ENCODE results near the gene MRAP. TPM values are rescaled to one million over a fixed set of nuclear protein-coding genes. Genes with fewer than 3 reads are reported as not detected.

MRAP gene
- total RNA-seq, 1 donor from 2014 or later = not detected

GRCh38 chr21:32322676-32323075 is 24.0 kb downstream of the MRAP start:
- DNase-seq (ENCODE audit: low spot score) = no peak

DNA sequence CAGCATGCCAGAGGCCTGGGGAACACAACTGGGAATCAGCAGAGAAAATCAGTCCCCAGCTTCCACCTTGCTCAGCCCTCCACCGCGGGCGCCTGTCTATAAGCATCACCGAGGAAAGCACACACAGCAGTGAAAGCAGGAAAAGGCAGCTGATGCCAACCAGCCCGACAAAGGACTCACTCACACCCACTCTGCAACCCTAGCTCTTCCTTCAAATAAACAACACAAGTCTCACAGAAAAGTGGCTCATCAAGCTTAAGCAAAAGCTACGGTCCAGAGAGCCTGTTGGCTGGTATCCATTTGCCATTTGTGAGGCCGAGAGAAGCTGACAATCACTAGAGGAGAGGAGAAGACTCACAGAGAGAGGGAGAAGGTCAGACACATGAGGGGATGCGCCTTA is 27.1 kb downstream of the MRAP start:
- DNase-seq (ENCODE audit: low spot score) = no peak

- no peak for DNase-seq (ENCODE audit: low spot score)
These were observed 29.9 kb downstream of the MRAP start for GRCh38 chr21:32328595-32328994.

GRCh38 chr21:32329331-32329730 is 30.7 kb downstream of the MRAP start:
- DNase-seq (ENCODE audit: low spot score) = no peak

DNA sequence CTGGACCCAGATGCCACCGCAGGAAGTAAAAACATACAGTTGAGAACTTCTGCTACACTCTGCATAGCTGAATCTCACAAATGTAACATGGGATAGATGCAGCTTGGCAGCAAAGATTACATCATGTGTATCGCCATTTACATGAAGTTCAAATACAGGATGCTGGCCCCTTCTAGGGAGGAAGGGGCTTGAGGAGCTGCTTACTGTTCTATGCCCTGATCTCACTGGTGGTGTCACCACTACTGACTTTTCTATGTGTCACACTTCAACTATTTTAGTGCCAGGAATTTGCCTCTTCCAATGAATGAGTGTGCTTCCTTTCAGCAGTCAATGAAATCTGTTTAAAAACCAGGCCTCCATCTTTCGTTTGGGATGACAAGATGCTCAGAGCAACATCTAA is 31.1 kb downstream of the MRAP start:
- DNase-seq (ENCODE audit: low spot score) = no peak

DNA sequence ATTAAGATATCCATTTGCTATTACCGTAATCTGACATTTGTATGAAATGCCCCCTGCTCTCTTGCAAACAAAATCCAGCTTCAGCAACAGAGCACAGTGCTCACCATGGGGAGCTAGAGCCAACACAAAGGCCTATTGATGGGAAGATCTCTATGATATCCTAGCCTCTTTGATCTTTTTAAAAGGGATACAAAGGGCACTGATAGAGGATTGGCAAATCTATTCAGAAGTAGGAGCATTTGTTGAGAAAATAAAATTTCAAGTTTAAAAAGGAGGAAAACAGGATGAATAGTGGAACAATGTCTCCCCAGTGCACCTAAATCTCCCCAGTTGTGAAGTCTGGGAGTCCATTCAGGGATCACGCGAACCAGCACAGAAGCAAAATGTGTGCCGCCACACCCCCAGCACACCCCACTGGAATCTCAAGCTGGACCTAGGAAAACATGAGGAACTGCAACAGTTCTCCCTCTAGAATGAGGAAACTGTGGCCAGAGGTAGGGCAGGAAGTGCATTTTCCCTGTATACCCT is 32.2 kb downstream of the MRAP start:
- no peak for DNase-seq (ENCODE audit: low spot score)

DNA sequence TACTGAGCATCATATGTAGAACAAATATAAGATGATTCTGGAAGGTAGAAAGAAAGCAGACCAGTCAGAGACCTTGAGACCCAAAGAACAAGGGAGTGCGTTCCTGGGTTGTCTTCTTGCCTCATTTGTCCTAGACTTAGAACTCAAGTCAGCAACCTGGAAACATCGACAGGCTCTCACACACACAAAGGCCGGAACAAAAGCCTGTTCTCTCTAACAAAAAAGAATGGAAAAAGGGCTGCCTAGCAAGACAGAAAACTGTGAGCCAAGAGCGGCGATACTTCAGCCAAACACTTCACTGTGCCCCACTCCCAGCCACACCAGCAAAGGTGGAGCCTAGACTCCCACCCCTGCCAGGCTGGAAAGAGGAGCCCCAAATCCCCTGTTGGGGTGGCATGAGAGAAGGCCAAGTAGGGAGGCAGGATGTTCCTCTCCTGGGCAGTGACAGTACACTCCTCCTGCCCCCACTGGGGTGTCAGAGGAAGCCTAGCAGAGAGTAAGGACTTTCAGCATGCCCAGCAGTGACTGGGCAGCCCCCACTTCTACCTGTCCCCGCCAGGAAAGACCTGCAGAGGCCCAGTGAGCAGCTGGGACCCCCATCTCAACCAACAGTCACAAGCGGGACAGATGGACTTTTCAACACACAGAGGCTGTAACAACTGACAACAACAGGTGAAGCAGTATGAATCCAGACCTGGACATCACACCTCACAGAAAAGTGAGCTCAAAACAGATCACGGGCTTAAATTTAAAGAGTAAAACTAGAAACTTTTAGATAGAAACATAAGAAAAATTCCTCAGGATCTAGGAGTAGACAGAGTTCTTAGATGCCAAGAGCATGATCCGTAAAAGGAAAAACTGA is 33.0 kb downstream of the MRAP start:
- no peak for DNase-seq (ENCODE audit: low spot score)

DNA sequence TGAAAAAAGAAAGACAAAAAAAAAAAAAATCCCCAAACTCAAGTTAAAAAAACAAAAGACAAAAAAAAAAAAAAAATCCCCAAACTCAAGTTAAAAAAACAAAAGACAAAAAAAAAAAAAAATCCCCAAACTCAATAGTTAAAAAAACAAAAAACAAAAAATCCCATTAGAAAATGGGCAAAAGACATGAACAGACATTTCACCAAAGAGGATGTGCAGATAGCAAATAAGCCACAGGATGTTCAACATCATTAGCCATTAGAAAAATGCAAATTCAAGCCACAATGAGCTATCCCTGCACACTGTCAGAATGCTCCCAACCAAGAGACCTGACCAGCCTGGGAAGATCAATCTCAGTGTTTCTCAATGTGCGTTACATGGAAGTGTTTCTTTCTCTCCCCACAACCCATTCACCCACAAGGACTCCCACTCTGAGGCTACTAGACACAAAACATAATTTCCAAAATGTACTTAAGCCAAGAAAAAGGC is 33.9 kb downstream of the MRAP start:
- no peak for DNase-seq (ENCODE audit: low spot score)

GRCh38 chr21:32333953-32334673 is 35.5 kb downstream of the MRAP start:
- no peak for DNase-seq (ENCODE audit: low spot score)

GRCh38 chr21:32334980-32335531 is 36.4 kb downstream of the MRAP start:
- DNase-seq (ENCODE audit: low spot score) = no peak

GRCh38 chr21:32335601-32336575 is 37.2 kb downstream of the MRAP start:
- no peak for DNase-seq (ENCODE audit: low spot score)

- DNase-seq (ENCODE audit: low spot score) = no peak
These were observed 38.1 kb downstream of the MRAP start for GRCh38 chr21:32336711-32337110.

DNA sequence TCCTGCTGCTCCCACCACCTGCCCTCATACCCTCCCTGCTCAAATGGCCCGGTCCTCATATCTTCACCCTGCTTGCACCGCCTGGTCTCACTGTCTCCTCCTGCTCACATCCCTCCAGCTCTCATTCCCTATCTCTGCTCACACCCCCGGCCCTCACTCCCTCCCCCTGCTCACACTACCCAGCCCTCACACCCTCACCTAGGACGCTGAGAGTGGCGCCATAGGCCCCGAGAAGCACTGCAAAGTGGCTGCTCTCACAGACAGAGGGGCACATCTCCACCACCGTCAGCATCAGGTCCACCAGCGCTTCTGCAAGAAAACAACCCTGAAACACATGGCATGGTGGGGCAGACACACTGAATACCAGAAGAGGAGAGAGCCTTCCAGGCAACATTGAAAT is 38.6 kb downstream of the MRAP start:
- DNase-seq (ENCODE audit: low spot score) = no peak

GRCh38 chr21:32338209-32338921 is 39.7 kb downstream of the MRAP start:
- no peak for DNase-seq (ENCODE audit: low spot score)

DNA sequence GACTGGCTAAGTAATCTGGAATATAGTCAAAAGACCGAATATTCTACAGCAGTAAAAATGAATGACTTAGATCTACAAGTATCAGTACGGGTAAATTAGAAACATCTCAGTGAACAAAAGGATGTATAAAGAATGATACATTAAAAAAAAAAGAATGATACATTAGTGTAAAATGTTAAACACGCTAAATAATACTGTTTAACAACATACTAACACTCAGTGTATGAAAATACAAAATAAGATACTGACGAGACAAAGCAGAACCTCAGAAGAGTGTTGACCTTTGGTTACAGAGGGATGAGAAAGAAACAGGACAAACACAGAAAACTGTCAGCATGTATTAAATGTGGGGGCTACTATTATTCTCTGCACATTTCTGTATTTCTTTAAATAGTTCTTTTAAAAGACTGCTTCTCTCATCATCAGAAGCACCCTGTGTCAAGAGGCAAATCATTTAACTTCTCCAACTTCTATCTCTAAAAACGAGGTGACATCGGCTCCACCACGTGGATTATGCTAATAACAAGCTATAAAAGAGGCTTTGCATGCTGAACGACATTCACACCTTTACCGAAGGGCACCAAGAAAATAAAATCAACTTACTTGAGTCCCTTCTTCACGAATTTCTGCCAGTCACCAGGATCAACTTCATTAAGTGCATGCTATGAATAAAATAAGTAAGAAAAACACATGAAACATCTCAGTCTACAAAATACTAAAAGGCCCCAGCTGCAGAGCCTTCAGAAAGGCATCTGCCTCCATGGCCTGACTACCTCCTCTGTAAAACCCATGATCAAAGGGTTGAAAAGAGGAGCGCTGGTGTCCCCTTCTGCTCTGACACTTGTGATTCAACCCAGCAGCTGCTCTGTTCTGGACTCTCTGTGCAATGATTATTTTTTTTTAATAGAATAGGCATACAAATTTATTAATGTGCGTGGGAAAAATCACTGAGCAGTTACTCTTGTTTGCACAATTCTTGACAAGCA is 42.5 kb downstream of the MRAP start:
- DNase-seq (ENCODE audit: low spot score) = no peak

GRCh38 chr21:32346951-32347350 is 48.3 kb downstream of the MRAP start:
- DNase-seq (ENCODE audit: low spot score) = no peak

GRCh38 chr21:32347351-32347750 is 48.7 kb downstream of the MRAP start:
- DNase-seq (ENCODE audit: low spot score) = no peak

- no peak for DNase-seq (ENCODE audit: low spot score)
These were observed 49.3 kb downstream of the MRAP start for GRCh38 chr21:32347977-32348376.

DNA sequence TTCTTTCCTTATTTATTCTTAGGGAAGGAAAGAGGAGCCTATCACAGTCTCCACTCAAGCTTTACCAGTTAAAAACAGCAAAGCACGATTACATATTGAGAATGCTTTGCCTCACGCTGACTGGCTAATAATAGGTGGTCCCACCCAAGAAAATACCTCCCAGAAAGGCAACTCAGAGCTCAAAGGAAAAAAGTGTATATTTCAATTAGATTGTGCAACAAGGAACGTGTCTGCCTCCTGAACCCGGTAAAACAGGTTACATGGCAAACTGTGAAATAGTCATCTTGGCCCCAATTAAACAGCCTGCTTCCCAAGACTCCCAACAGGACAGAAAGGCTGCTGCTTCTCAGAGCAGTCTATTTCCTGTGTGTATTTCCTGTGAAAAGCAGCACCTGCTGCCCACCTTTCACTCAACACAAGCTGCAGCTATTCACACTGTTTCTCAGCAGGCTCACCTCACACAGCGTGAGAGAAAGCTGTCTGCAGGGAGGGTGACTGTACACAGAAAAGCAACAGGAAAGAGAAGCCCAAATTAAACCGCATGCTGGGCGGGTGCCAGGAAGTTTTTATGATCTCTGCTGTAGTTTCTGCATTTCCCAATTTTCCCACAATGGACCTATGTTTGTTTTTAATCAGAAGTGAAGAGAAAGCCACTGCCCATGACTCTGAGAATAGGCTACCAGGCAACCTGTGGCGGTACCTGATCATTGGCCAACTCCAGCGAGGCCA is 50.1 kb downstream of the MRAP start:
- peak; percentile 56 for DNase-seq (ENCODE audit: low spot score)
